Ecto neural progenitor cell (in vitro differentiated cells): ENCODE data around the gene EIF5AL1.
"Not testable (repeated sequence)": the region's sequence is repeated elsewhere in the genome, so short reads cannot be mapped to it uniquely, and the experiment has no call there.

Source experiments
- DNase-seq: peaks from one replicate; pipeline ENCODE4 v3.0.0-alpha.2; 2018; ENCODE audit warnings: low spot score

The EIF5AL1 gene

DNA sequence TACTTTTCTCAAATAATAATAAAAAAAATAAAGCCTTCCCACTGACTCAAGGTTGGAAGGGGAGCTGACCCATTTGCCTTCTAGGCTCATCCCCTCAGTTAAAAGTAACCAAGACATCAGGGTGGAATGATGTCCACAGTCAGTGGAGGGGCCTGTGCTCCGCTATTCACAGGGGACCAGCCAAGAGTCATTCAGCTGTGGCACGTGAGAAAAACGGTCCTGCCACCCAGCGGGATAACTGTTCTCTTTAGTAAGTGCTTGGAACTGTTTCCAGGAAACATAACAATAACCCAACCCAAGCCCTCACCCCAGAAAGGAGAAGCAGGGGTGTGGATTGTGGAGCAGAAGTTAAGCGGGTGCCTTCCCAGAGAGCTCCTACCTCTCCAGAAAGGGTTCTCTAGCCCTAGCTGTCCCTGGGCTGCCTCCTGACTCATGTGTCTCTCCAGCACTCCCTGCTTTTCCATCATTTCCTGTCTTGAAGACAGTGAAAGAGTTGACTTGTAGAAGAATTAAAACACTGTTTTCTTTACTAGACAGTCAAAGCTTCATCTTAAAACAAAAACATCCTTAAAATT lies 2.3 kb upstream of the EIF5AL1 start:
- DNase-seq, result not testable (repeated sequence)

DNA sequence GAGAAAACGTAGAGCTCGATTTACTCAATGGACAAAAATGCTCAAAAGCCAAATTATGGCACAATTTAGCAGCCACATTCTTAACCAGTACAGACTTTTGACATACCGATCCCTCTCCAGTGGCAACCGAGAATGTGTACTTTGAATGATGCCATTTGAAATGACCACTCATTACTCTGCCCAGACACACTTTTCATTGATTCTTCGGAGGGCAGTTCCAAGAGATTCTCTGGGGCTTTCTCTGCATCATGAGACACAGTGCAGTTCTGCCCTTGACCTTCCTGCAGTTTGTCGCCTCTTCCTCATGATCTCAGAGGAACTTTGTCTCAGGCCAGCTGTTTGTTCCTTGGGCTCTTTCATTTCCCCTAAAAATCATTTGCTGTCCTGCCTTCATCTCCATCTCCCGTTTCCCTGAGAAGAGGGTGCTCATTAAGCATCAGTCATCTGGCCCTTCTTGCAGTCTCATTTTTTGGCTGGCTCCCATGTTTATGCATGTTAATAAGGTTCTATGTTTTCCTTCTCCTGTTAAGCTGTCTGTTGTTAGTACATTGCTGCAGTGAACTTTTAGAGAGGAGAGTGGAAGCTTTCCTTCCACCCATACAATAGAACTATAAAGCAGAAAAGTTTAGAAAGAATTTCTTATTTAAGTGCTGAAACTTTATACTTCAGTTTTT lies 4.3 kb downstream of the EIF5AL1 start:
- DNase-seq, result not testable (repeated sequence)

DNA sequence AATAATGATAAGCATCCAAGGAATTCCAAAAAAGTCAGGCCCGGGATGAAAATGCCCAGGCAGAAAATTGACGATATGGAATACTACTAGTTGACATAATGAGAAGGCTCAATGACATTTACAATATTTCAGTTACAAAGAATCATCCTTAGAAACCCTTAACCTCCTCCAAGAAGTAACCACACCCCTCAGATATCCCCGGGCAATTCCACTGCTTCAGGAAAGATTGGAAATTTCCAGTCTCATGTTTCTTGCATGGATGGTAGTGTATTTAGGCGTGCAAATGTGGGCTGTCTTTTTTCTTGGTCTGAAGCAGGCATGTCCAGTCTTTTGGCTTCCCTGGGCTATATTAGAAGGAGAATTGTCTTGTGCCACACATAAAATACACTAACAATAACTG lies 5.2 kb downstream of the EIF5AL1 start:
- DNase-seq, result not testable (repeated sequence)

DNA sequence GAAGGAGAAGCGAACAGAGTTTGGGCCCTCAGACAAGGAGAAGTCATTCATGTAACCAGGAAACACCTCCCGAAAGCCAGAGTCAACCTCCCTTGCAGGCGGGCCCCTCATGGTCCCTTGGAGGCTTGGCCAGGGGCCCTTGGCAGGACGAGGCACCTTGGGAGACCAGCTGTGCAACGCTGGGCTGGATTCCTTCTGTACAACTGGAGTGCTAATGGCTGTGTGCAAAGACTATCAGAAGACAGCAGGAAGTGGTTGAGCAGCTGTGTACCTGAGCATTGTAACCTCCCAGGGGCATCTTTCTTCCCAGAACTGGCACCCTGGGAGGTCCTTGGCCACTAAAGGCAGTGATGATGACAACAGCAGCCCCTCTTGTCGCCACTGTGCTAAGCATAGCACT lies 9.4 kb downstream of the EIF5AL1 start:
- DNase-seq, result not testable (repeated sequence)

DNA sequence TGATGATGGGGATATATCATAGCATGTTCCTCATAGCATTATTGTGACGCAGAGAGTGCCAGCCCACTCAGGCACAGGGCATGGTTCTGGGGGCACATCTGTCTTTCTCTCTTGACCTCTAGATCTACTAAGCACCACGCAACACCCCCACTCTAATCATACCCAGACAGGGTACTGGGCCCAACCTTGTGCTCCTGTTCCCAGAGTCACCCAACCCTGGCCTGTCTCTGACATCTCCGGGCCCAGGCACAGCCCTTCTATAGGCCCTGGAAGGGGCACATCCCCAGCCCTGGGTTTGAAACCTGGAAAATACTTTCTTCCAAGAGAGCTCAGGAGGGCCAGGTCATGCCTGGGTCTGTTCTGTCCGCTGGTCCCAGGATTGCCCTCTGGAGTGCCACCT lies 10.1 kb downstream of the EIF5AL1 start:
- not testable (repeated sequence) for DNase-seq

DNA sequence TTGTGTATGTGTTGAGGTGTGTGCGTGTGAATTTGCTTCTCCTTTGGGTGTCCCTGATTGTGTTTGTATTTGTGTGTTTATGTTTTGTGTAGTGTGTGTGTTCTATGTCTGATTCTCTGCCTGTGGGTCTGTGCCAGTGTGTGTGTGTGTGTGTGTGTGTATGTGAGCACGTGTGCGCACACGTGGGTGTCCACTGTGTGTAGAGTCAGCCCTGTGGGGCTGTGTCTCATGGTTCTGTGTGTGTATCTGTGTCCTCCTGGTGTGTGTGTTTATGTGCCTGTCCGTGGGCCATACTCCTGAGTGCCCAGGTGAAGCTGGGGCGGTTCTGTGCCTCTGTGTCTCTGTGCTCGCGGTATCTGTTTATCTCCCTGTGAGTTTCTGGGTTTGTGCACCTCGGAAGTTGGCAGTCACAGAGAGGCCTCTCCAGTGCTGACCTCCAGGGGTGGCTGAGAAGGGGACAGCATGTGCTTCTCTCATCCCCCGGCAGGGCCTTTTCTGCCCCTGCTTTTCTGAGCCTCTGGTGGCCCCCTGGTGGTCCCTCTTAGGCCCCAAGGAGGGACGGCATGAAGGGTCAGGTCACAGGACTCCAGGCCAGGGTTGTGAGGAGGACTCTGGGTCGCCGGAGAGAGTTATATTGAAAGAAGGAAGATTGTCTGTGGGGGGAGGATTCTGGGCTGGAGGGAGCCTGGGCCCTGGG lies 11.0 kb downstream of the EIF5AL1 start:
- DNase-seq, result not testable (repeated sequence)

DNA sequence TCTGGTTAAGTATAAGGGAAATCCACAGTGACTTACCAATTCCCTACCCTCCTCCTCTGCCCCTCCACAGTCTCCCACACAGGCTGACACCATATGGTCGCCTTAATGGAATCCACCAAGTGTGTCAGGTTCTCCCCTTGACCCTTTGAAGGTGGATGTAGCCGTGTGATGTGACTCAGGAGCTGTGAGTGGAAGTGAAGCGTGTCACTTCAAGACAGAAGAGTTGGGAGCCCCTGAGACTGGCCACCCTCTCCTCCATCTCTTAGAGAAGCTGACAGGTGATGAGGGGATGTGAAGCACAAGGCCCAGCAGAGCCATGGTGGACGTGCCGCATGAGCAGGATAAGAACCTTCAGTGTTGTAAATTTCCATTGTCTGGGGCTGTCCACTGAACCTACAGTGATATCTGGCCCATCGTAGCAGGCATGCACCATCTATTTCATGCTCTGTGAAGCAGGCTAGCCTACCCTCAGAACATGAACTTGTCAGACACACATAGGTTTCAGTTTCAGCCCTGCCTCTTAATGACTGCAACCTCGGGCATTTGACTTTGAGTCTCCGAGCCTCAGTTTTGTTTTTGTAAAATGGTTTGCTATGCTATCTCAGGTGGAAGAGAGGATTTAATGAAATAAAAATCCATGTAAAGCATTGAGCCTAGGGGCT lies 12.8 kb downstream of the EIF5AL1 start:
- DNase-seq, result not testable (repeated sequence)

DNA sequence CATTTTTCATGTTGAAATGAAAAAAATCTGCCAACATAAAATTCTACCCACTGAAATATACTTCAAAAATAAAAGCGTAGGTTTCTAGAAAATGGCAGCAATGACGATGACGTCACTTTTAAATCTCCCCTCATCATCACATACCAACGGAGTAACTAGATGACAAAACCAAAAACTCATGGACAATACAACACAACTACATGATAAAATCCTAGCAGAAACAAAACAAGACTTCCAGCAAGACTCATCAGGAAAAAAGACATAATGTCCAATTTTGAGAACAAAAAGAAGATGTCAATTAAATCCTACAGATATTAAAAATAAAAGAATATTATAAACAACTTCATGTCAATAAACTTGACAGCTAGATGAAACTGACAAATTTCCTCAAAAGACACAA lies 15.9 kb downstream of the EIF5AL1 start:
- not testable (repeated sequence) for DNase-seq

DNA sequence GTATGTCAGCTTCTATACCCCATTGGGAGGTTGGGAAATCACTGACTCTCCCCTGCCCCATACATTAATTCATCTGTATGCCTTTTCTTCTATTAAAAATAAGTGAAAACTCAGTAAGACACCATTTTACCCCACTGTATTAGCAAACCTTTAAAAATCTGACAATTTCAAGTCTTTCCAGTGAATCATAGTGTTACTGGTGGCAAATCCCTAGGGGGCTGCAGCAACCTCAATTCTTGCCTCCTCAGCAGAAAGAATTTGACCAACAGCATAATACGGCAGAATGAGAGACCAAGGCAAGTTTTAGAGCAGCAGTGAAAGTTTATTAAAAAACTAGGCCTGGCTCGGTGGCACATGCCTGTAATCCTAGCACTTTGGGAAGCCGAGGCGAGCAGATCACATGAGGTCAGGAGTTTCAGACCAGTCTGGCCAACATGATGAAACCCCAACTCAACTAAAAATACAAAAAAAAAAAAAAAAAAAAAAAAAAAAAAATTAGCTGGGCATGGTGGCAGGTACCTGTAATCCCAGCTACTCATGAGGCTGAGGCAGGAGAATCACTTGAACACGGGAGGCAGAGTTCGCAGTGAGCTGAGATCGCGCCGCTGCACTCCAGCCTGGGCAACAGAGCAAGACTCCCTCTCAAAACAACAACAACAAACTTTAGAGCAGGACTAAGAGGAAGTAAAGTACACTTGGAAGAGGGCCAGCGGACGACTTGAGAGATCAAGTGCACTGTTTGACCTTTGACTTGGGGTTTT lies 21.0 kb downstream of the EIF5AL1 start:
- DNase-seq, result not testable (repeated sequence)

DNA sequence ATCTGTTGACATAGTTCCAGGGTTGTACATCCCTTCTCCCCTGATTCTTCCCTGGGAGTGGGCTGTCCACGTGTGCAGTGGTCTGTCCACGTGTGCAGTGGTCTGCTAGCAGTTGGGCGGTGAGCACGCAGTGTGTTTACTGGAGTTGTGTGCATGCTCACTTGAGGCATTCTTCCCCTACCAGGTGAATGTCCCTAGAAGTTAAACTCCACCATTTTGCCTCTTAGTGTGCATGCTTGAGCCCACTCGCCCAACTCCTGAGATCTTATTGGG lies 21.5 kb downstream of the EIF5AL1 start:
- not testable (repeated sequence) for DNase-seq

DNA sequence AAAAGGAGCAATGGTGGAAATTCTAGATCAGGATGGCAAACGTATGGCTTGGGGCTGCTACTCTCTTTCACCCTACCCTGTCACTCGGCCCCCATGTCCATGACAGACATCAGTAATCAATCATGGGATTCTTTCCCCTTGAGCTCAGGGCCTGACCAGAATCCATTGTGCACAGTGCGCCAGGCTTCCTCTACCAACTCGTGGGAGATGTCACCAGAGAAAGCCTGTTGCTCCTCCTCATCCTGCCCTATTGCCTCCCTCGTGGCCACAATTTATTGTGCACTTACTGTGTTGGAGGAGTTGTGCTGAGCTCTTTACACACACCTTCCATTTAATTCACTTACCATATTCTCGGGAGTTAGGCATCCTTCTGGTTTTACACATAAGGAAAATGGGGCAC lies 26.0 kb downstream of the EIF5AL1 start:
- not testable (repeated sequence) for DNase-seq

DNA sequence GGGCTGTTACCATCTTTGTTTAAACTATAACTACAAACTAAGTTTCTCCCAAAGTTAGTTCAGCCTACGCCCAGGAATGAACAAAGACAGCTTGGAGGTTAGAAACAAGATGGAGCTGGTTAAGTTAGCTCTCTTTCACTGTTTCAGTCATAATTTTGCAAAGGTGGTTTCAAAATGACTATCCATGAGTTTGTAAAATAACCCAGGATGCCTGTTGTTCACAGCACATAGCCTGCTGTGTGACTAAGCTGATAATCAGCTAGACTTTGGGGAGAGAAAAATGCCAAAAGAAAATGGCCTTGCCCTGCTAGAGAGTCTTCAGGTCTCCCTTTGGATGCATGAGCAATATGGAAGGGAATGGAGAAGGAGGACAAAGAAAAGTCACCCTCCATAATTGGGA lies 28.6 kb downstream of the EIF5AL1 start:
- not testable (repeated sequence) for DNase-seq

DNA sequence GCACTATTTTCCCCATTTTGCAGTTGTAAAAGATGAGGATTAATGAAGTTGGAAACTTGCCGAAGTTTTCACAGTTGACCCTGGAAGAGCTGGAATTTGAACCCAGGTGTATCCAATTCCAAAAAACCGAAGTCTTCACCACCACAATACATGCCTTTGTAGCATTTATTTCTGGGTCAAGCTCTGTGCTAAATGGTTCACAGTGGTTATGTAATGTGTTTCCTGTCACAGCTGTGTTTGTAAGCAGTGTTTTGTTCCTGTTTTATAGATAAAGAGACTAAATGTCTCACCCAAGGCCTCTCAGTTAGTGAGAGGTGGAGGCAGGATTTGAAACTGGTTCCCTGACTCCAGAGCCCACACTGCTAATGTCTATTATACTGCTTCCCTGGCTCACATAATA lies 30.3 kb downstream of the EIF5AL1 start:
- no peak for DNase-seq

DNA sequence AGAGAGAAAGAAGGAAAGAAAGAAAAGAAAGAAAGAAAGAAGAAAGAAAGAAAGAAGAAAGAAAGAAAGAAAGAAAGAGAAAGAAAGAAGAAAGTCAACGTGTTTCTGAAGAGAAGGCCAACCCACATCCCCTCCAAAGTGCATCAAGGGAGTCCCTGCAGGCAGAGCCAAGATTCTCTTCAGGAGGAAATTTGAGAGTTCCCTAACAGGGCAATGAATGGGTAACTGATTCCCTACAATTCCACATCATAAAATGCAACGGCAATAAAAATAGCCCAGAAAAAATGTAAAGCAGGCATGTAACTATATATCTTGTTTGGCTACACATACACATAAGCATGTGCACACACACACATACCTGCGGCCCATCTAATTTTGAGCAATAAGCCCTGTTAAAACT lies 32.1 kb downstream of the EIF5AL1 start:
- not testable (repeated sequence) for DNase-seq

DNA sequence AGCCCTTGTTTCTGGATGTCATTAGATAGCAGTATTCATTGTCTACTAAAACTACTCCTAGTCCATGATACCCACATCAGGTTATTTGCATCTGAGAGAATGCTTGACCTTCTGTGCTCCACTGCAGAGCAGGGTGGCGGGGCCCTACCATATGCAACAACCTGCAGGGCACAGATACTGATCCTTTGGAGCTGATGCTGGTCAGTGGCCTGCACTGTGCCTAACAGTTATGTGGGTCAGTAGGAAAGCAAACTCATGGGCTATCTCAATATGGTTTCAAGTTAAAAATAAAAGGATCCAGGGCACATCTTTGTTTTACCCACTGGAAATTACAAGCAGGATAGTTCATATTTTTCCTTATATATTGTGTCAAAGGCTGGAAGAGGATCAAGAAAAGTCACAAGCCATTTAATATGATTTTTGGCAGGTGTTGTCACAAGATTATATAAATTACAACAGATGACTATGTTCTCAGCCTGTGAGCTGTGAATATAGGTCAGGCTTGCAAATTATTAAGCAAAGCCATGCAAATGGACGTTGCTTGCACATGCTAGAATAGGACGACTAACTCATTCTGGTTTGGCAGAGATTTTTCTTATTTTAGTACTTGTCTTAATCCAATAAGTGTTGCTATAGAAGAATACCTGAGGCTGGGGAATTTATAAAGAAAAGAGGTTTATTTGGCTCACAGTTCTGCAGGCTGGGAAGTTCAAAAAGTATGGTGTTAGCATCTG lies 32.8 kb downstream of the EIF5AL1 start:
- DNase-seq, result not testable (repeated sequence)

DNA sequence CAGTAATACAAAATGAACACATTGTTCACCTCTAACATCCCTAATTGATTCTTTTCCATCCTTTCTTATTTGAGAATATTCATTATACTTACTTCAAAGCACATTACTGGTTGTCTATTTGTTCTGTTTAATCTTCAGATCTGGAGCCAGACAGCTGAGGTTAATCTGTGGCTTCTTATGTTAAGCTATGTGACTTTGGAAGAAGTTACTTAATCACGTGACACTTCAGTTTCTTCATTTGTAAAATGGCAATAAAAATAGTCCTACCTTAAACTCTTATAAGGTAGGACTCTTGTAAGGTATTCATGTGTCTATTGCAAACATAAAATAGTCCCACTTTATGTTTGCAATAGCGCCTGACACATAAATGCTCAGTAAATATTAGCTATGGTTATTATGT lies 34.8 kb downstream of the EIF5AL1 start:
- DNase-seq, result not testable (repeated sequence)

DNA sequence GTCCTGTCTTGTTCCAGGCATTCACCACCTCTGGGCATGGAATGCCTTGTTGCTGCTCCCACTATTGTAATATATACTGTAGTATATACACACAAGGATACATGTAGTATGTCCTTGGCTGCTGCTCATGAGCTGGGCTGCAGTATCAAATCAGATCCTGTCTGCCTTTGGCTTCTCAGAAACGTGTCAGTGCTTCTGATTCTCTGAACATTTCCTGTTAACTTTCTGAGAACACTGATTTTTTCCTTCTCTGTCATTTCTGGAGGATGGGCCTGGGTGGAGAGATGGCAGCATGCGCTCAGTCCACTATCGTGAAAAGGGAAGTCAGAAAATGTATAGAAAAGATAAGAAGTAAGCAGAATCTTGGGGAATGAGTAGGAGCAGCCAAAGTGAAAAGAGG lies 35.6 kb downstream of the EIF5AL1 start:
- no peak for DNase-seq

DNA sequence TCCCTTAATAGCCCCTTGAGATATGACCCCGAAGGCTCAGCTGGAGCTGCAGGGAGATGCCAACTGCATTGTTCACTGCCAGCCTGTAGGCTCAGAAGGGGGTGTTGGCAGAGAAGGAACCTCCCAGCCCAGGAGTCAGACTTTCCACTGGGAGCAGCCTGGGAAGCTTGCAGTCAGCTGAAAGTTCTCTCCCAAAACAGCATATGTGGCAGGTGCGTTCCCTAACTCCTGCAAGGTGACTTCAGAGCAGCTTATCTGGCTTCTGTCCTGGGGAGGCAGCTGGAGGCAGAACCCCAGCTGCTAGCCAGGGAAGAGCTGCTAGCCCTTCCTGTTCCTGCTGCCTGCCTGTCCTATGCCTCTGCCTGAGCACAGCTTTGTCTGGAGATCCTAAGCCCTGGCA lies 39.8 kb downstream of the EIF5AL1 start:
- DNase-seq, result no peak

DNA sequence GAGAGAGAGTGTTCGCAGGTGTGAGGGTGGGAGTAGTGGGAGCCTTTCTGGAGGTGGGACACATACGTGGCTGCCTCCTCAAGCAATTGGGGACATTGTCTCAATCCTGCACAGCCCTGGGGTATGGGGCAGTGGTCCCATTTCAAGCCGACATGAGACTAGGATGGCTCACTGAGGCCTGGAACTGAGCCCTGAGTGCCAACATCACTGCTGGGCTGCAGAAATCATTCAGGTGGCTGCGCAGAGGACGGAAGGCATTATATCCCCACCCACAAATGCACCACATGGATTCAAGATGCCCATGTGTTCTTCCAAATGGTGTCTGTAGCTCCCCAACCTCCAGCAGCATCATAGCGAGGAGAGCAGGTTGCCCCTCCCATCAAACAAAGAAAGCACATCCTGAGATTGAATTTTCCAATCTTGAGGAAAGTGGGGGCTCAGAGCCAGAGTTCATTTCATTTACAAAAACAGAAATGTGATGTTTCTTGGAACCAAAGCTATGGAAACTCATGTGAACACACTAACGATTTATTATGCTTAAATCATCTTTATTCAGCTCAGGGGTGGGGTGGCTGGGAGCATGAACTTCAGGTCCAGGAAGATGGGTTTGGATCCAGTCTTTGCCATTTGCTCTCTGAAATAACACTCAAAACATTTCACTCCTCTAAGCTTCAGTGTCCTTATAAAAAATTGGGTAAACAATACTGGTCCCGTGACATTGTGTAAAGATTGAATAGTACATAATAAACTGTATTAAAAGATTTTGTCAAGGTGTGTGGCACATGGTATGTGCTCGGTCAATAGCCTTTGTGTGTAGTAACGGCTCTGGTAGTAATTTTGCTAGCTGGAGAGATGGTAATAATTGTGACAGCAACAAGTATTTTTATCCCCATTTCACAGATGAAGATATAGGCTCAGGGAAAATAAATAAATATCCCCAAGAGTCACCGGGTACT lies 43.3 kb downstream of the EIF5AL1 start:
- DNase-seq, result no peak

DNA sequence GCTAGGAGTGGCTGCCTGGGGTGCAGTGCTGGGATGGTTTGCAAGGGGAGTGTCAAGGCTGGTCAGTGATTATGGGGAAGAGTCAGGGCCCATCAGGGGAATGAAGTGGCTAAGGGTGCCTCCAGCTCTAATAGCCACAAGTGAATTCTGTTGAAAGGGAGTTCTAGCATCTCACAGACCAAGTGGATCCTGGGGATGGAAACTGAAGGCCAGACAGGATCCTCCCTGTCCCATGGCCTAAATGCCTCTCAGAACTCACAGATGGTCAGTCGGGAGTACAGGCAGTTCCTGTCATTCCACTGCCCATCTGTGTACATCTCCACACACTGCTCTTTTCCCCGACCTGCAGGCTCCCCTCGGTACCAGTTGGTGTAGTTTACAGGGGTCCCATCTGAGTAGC lies 44.6 kb downstream of the EIF5AL1 start:
- DNase-seq, result not testable (repeated sequence)
